HG03039 (cell line): ENCODE results near the gene DDB1.

Experiments used
- ATAC-seq: cut with Tn5 transposase; IDR thresholded peaks from one replicate; pipeline ENCODE4 v1.9.1; 2021; ENCODE audit warnings: mild to moderate bottlenecking, moderate library complexity; ENCODE audit not compliant: unreplicated experiment

The DDB1 gene

GRCh38 chr11:61298663-61299244 lies 34.2 kb downstream of the DDB1 start:
- no peak for ATAC-seq

DNA sequence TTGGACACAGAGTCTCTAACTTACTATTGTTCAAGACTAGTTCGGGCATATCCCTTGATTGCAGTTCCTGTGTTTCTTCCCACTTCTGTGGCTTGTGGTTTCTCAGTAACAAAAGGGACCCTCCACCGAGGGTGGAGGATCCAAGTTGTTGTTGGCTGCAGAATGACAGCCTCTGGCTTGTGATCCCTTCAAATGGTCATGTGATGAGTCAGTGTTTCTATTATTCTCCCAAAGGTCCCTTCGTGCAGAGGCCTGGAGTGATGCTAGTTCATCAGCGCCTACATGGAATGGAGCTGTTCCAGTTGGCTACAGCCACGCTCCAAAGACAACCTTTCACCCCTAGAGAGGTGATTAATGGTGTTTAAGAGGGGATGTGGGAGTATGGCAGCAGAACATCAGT lies 35.2 kb downstream of the DDB1 start:
- no peak for ATAC-seq

GRCh38 chr11:61297341-61297740 lies 35.6 kb downstream of the DDB1 start:
- ATAC-seq = no peak

- no peak for ATAC-seq
Measured at GRCh38 chr11:61295596-61295926, 37.3 kb downstream of the DDB1 start.

GRCh38 chr11:61294717-61295595 lies 37.9 kb downstream of the DDB1 start, which contains the start of gene VWCE:
Gene VWCE, minus strand, starts transcription at chr11:61295316. Its CDS starts 279 bp downstream, at chr11:61295037.
- ATAC-seq = peak; percentile 61

DNA sequence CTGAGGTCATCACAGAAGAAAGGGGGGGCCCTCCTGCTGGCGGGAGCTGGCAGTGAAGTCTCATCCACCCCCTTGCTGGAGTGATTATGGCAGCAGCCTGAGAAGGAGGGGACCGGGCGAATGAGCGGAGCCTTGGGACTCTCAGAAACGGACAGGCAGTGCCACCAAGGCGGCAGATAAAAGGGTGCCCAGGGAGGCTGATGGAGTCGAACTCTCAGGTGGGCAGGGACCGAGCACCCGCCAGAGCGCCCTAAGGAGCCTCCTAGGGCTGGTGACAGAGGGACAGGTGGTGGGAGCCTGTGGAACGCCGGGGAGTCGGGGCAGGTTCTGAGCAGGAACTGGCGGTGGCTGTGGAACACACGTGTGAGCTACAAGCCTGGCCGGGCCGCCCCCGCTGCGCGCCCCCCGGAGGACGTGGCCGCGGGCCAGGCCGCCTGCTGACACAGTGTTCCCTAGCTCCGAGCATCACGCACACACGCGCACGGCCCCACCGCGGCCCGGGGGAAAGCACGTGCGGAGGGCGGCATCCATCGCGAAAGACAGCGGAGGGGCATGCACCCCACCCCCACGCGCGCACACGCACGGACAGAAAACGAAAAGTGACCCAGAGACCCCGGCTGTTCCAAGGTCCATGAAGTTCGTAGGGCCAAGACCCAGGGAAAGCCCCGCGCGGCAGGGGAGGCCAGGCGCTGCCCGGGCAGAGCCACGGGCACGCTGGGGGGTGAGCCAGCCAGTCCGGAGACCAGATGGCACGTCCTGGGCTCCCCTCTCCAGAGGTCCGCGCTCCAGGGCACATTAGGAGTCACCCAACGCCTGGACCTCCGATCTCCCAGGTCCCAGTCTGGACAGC lies 38.8 kb downstream of the DDB1 start:
- ATAC-seq = peak; percentile 8

GRCh38 chr11:61292356-61292755 lies 40.5 kb downstream of the DDB1 start:
- ATAC-seq = no peak

DNA sequence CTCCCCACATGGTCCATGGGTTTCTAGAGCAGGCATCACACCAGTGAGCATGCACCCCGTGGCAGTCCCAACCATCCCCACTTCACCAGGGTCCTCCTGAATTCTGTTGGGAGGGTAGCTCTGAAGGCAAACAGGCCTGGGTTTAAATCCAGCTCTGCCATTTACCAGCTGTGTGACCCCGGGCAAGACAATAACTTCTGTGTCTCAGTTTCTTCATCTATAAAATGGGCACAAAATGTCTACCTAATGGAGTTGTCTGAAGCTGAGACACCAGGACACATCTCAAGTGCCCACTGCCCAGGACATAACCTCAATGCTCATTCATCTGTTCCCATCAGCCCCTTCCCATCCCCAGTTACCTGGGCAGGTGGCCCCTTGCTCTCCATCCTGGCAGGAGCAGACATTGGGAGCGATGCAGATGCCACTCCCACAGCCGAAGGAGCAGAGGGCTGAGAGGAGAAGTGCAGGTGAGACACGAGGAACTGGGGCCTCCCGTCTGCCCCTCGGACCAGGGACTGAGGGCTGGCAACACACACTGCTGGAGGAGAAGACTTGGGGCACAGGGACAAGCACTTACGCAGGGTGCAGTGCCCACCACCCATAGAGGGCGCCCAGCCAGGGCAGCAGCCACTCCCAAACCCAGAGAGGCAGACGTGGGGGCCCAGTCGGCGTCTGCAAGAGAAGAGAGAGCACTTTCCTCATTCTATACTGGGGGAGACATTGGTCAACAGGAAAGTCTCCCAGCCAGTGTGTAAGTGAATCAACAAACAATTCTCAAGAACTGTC lies 41.8 kb downstream of the DDB1 start:
- no peak for ATAC-seq

GRCh38 chr11:61287338-61287977 lies 45.4 kb downstream of the DDB1 start:
- ATAC-seq = no peak

DNA sequence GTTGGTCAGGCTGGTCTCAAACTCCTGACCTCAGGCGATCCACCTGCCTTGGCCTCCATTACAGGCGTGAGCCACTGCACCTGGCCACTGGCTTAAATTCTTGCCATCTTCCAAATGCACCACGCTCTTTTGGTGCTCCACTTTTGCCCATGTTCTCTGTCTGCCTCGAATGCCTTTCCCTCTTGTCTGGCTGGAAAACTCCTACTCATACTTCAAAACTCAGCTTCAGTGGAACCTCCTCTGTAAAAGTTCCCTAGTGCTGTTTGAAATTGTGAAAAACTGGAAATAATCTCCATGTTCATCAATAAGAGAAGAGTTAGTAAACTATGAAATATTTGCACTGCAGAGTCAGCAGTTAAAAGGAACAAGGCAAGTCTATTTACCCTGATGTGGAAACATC lies 49.3 kb downstream of the DDB1 start:
- no peak for ATAC-seq

GRCh38 chr11:61281581-61282250 lies 51.2 kb downstream of the DDB1 start:
- ATAC-seq = no peak

DNA sequence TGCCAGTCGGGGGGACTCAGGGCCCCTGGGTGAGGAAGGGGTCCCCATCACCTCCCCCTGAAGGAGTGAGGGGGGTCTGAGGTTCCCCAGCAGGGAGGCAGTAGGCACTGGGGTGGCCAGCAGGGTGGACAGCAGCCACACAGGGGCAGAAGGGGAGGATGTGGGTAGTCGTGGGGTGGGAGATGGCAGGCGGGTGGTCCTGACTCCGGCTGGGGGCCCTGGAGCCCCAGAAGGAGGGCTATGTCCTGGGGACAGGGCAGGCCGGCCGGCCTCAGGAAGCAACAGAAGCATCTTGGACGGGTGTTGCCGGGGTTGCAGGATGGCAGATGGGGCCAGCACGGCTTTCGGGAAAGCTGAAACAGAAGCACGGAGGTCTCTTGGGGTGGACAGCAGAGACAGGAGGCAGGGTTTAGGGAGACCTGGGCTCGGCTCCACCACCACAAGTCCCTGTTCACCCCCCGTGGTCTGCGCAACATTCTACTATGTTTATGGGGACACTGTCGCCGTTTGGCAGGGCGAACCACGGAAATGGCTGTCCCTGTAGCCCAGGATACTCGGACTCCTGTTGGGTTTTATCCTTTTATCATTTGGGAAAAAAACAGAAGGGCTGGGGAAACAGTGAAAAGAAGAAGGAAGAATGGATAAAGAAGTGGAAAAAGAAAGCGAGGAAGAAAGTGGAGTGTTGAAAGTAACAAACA lies 51.9 kb downstream of the DDB1 start:
- ATAC-seq = no peak

DNA sequence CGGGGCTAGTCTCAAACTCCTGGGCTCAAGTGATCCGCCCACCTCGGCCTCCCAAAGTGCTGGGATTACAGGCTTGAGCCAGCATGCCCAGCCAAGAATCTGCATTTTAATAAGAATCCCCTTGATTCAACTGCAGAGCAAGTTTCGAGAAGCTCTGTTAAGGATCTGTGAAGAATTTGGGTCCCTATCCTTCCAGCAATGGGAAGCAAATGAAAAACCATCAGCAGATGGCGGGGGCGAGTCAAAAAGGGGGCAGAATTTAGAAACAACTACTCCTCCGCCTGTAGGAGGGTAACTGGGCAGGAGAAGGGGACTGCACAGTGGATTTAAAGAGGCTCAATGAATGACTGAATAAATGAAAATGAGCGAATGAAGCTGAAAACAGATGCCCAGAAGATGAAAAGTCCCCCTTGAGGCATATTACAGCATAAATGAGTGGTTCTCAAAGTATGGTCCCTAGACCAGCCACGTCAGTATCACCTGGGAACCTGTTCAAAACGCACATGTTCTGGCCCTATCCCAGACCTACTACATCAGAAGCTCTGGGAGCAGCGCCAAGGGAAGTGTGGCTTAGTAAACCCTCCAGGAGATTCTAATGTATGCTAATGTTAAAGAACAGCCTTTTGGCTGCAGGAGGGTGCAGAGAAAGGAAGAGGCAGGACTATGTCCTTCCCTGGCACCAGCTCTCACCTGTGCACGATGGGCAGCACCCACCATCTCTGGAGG lies 52.8 kb downstream of the DDB1 start:
- ATAC-seq = no peak

GRCh38 chr11:61278001-61278470 lies 54.9 kb downstream of the DDB1 start:
- no peak for ATAC-seq

GRCh38 chr11:61277186-61278000 lies 55.5 kb downstream of the DDB1 start:
- no peak for ATAC-seq

GRCh38 chr11:61275191-61275590 lies 57.7 kb downstream of the DDB1 start:
- ATAC-seq = no peak

DNA sequence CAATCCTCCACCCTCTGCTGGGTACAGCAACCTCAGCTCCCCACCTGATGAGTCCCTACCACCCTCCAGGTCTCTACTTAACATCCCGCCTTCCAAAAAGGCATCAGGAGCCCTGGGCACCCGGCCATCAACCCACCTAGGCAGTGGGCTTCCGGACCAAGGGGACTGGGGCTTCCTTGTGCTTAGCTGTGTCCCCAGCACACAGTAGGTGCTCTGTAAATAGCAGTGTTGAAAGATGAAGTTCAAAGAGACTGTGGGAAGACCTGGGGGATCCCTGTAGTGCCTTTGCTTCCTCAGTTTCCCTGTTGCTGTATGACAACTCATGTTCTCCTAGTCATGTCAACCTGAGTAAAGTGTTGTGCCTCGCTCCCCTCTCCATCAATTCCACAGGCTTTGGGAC lies 58.8 kb downstream of the DDB1 start:
- no peak for ATAC-seq
